Measurements from ENCODE around the gene SETD6. TPM values are rescaled to one million over a fixed set of nuclear protein-coding genes. Genes with fewer than 3 reads are reported as not detected.

Gene SETD6
- total and polyA plus RNA-seq, 9 of the 15 experiments (the other 6 are each of a cell fraction or from before 2014, with no cell fraction given) = 9.2 to 40.9 (median 19.8) TPM

DNA sequence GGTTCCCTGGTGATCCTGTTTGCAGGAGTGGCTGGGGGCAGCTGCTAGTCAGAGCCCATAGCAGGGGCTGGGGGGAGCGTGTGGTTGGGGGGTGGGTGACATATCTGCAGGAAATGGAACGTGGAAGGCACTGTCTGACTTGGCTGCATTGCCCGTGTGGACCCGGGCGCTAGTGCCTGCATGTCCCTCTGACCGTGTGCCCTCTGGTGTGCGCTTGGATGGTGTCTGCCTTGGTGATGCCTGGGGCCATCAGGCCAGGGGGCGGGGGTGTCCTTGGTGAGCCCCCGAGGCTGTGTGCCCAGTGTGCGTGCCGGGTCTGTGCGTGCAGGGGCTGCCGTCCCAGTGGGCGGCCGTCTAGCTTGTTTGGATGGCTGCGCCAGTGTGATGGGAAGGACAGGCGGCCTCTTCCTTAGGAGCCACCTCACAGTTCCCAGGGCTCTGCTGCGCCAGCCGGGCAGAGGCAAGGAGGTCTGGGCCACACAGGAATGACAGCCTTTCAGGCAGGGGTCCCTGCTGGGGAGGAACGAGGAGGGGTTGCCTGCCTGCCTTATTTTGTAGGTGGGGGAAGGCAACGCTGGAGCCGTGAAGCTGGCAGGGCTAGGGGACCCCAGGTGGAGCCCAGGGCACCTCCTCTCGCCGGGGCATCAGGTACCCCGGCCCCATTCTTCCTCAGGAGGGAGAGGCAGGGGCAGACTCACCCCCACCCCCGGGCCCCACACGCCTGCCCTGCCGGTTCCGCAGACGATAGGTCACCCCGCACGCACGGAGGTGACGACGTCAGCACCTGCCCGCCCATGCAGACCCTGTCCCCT, 14.7 kb upstream of the SETD6 start:
- H3K36me3 ChIP-seq (ENCODE audit: control insufficient read depth, insufficient read depth, low read length) = no peaks in the 10 kb centered on the region
- peak overlapping the region; percentile 76 for H2AFZ ChIP-seq (ENCODE audit: low read depth, low read length)
- peaks cover 12% of the 10 kb centered on the region; the same call in 1 of the 2 replicates for H4K20me1 ChIP-seq (replicated peaks; ENCODE audit: control insufficient read depth, insufficient read depth, low read length)
- ChIA-PET POLR2A (interaction anchor here (0.6 kb wide), 2 partner anchors 125 to 169 kb away, joined by 3 to 4 read pairs; no protein-coding TSS in a partner anchor), CTCF (ENCODE audit: low intra/inter-chr PET ratio) (no interaction called here)
- peak overlapping the region in 1 of 2 experiments; percentile 23; a peak in 2 of 4 replicates for H3K9ac ChIP-seq (ENCODE audit: insufficient read depth in 1 of 2, low read depth in 2 of 2, low read length in 2 of 2)
- no peak for ATAC-seq
- H3K9me1 ChIP-seq (ENCODE audit: control insufficient read depth, insufficient read depth, low read length) = no peaks in the 10 kb centered on the region
- TF ChIP-seq EZH2 (IDR thresholded peaks at IDR 0.05; ENCODE audit: borderline replicate concordance, low read depth, low read length) (no peak), ZFX (CRISPR knock-in tag; IDR thresholded peaks at IDR 0.05) (0 out of 2 replicates have a peak, but pooled peaks have one; percentile 7)
- TF ChIP-seq, protein P1, sequence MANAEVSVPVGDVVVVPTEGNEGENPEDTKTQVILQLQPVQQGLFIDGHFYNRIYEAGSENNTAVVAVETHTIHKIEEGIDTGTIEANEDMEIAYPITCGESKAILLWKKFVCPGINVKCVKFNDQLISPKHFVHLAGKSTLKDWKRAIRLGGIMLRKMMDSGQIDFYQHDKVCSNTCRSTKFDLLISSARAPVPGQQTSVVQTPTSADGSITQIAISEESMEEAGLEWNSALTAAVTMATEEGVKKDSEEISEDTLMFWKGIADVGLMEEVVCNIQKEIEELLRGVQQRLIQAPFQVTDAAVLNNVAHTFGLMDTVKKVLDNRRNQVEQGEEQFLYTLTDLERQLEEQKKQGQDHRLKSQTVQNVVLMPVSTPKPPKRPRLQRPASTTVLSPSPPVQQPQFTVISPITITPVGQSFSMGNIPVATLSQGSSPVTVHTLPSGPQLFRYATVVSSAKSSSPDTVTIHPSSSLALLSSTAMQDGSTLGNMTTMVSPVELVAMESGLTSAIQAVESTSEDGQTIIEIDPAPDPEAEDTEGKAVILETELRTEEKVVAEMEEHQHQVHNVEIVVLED (CRISPR knock-in tag; IDR thresholded peaks at IDR 0.05) = no peak
- H3K27me3 ChIP-seq (ENCODE audit: control insufficient read depth in 2 of 2, insufficient read depth in 2 of 2, low read length in 2 of 2) = no peaks in the 10 kb centered on the region
- intact Hi-C loops (cut with micrococcal nuclease) = no loop called here
- no peaks in the 10 kb centered on the region for H3K79me2 ChIP-seq (ENCODE audit: control insufficient read depth, insufficient read depth, low read length)
- peak overlapping the region; percentile 56; the same call in 1 of the 2 replicates for H3K4me2 ChIP-seq (ENCODE audit: insufficient read depth, low read length)
- no peak for DNase-seq (ENCODE audit: extremely low read depth in 1 of 4, low spot score in 3 of 4)
- H3K9me3 ChIP-seq (replicated peaks; ENCODE audit: control insufficient read depth, insufficient read depth, low read depth, low read length) = no peaks in the 10 kb centered on the region
- in situ Hi-C loops (cut with MboI) = loop anchor here (5.0 kb wide), 1 partner anchor 252 kb away; no protein-coding TSS in a partner anchor
- BruUV-seq (replicated peaks) = no TSS peak
- H3K4me3 ChIP-seq = peak overlapping the region; percentile 3; the same call in 1 of the 2 replicates
- H3K4me1 ChIP-seq (replicated peaks in 1 of 2; ENCODE audit: control insufficient read depth in 2 of 2, insufficient read depth in 2 of 2, low read length in 2 of 2) = peaks cover 3 to 51% of the 10 kb centered on the region in 2 experiments; a peak in 3 of 5 replicates
- no peak overlapping the region for H3K27ac ChIP-seq (ENCODE audit: extremely low read depth, low read depth, low read length)
- FAIRE-seq = no peak
- 61% methylated on average over 10 of the region's 36 CpGs for WGBS (ENCODE audit: insufficient coverage, low coverage, missing lambda C conversion rate)
